K562 (cell line): ENCODE measurements around the gene MTRF1L. TPM values are rescaled to one million over a fixed set of nuclear protein-coding genes. Genes with fewer than 3 reads are reported as not detected.

Experiments
- ARID2 ChIP-seq: fragments of 450-650 bp; IDR thresholded peaks from 2 replicates; pipeline ENCODE4 v1.6.1; 2017; ENCODE audit warnings: antibody characterized with exemption, mild to moderate bottlenecking
- BCOR ChIP-seq: fragments of 450-650 bp; IDR thresholded peaks from 2 replicates; pipeline ENCODE4 v1.6.1; 2016
- BHLHE40 ChIP-seq: IDR thresholded peaks from 2 replicates; pipeline ENCODE4 v1.6.1; 2011; ENCODE audit warnings: low read length, improper control_type of control experiment
- C11orf30 ChIP-seq: fragments of 450-650 bp; IDR thresholded peaks from 2 replicates; pipeline ENCODE4 v1.6.1; 2016; ENCODE audit warnings: low read depth, mild to moderate bottlenecking
- CREBBP ChIP-seq: IDR thresholded peaks from one replicate; pipeline ENCODE4 v1.6.1; 2012; ENCODE audit warnings: low read depth, mild to moderate bottlenecking, control low read depth, inconsistent platforms, low read length
- CTCF ChIP-seq, 3 experiments: IDR thresholded peaks in 2 of 3; conservative IDR thresholded peaks in 1 of 3; 2 replicates each; pipeline ENCODE4 v1.5.1; 2011 to 2012; ENCODE audit warnings: low read length in 3 of 3, mild to moderate bottlenecking in 3 of 3, control low read depth in 2 of 3, improper control_type of control experiment in 1 of 3, inconsistent platforms in 1 of 3, low read depth in 1 of 3, mixed read lengths in 1 of 3, moderate library complexity in 1 of 3; ENCODE audit not compliant: insufficient read depth in 2 of 3
- CXXC5 ChIP-seq: fragments of 250-450 bp; sonication (Bioruptor Pico); IDR thresholded peaks from 2 replicates; pipeline ENCODE4 v1.8.0; 2022; ENCODE audit warnings: inconsistent platforms, mild to moderate bottlenecking, moderate library complexity
- E2F4 ChIP-seq: sonication (generic); formaldehyde crosslinking; IDR thresholded peaks from 2 replicates; pipeline ENCODE4 v1.8.0; 2022; ENCODE audit warnings: mild to moderate bottlenecking, low read depth, missing genetic modification reagents
- FOXJ2 ChIP-seq: fragments of 200-800 bp; sonication (Bioruptor generic); IDR thresholded peaks from 2 replicates; pipeline ENCODE4 v1.6.1; 2016; ENCODE audit warnings: missing genetic modification characterization, missing compliant biosample characterization
- FOXK1 ChIP-seq: sonication (generic); formaldehyde crosslinking; IDR thresholded peaks from 2 replicates; pipeline ENCODE4 v1.8.0; 2022; ENCODE audit warnings: missing genetic modification reagents, mild to moderate bottlenecking, borderline replicate concordance
- HDAC2 ChIP-seq: fragments of 450-650 bp; IDR thresholded peaks from 2 replicates; pipeline ENCODE4 v1.6.1; 2016; ENCODE audit warnings: mild to moderate bottlenecking
- MLX ChIP-seq, 2 experiments: fragments of 450-650 bp in 1 of 2; sonication (generic) in 1 of 2; formaldehyde crosslinking; conservative IDR thresholded peaks; 2 replicates each; pipeline versions ENCODE4 v1.4.0 to v1.8.1; 2020 to 2022; ENCODE audit warnings: mild to moderate bottlenecking in 1 of 2, missing genetic modification reagents in 1 of 2
- POLR2AphosphoS2 ChIP-seq: IDR thresholded peaks from 2 replicates; pipeline ENCODE4 v1.6.1; 2012; ENCODE audit warnings: low read length, improper control_type of control experiment
- RBM34 ChIP-seq: fragments of 200-400 bp; formaldehyde crosslinking; IDR thresholded peaks from 2 replicates; pipeline ENCODE4 v1.6.1; 2018; ENCODE audit warnings: low read length, borderline replicate concordance; ENCODE audit not compliant: insufficient read depth
- TBP ChIP-seq: optimal IDR thresholded peaks from 2 replicates; pipeline ENCODE3; 2011; ENCODE audit warnings: low read depth, low read length, improper control_type of control experiment
- TCF7L2 ChIP-seq: fragments of 150-350 bp; IDR thresholded peaks from 2 replicates; pipeline ENCODE4 v1.6.1; 2016; ENCODE audit warnings: low read depth, mild to moderate bottlenecking, low read length, moderate library complexity
- ZKSCAN1 ChIP-seq: fragments of 150-350 bp; IDR thresholded peaks from 2 replicates; pipeline ENCODE4 v1.6.1; 2016; ENCODE audit warnings: low read depth, low read length
- ZNF592 ChIP-seq: fragments of 450-650 bp; IDR thresholded peaks from 2 replicates; pipeline ENCODE4 v1.6.1; 2017; ENCODE audit warnings: antibody characterized with exemption, mild to moderate bottlenecking
- ZNF77 ChIP-seq: fragments of 250-450 bp; sonication (Bioruptor Pico); IDR thresholded peaks from 2 replicates; pipeline ENCODE4 v1.5.0; 2020
- polyA plus RNA-seq, 8 experiments: library from polyadenylated mRNA; depleted of rRNA in 4 of 8; stranded (reverse) in 5 of 8; unstranded in 3 of 8; fragments of >200 nt; fragmentation: Nextera tagmentation in 2 of 8; fragmentation: Illumina TruSeq in 1 of 8; extraction: Ambion mirVana in 2 of 8; extraction: Trizol in 1 of 8; gene quantifications; 2 replicates each; pipeline versions ENCODE4 v1.2.1 to v1.2.3, GENCODE V29; 2011 to 2014; ENCODE audit warnings: inconsistent platforms in 1 of 8, missing spikeins in 1 of 8
- total RNA-seq, 7 experiments: library from RNA; depleted of rRNA in 6 of 7; stranded (reverse); fragments of >200 nt in 6 of 7; fragmentation: Illumina TruSeq in 2 of 7; extraction: Trizol in 2 of 7; gene quantifications; 2 replicates each; pipeline versions ENCODE4 v1.2.1 to v1.2.3, GENCODE V29; 2011 to 2021; ENCODE audit warnings: low replicate concordance in 1 of 7

Gene MTRF1L
- total and polyA plus RNA-seq, 9 of the 15 experiments (the other 6 are each of a cell fraction or from before 2014, with no cell fraction given), result 10.7 to 34.0 (median 30.2) TPM

- TF ChIP-seq ZNF592 (no peak), FOXJ2 (tag) (no peak), BHLHE40 (no peak; the same call in 1 of the 2 replicates), POLR2AphosphoS2 (0 out of 2 replicates have a peak, but pooled peaks have one; percentile 51), C11orf30 (0 out of 2 replicates have a peak, but pooled peaks have one; percentile 33), RBM34 (no peak), BCOR (peak; percentile 54), ZNF77 (CRISPR knock-in tag) (no peak), CXXC5 (CRISPR knock-in tag) (peak; percentile 83), CTCF (IDR thresholded peaks at IDR 0.05 in 2 of 3, conservative IDR thresholded peaks at IDR 0.05 in 1 of 3; ENCODE audit: insufficient read depth in 2 of 3, low read depth in 1 of 3, low read length in 3 of 3) (0 out of 6 replicates have a peak, but pooled peaks of 1 of the 3 experiments have one; percentile 2), TCF7L2 (no peak; the same call in 1 of the 2 replicates), MLX (CRISPR knock-in tag; conservative IDR thresholded peaks at IDR 0.05) (no peak), ARID2 (0 out of 2 replicates have a peak, but pooled peaks have one; percentile 26), CREBBP (no peak), HDAC2 (peak; percentile 80), TBP (peak; percentile 95), E2F4 (peak; percentile 90), FOXK1 (CRISPR knock-in tag) (no peak), ZKSCAN1 (no peak)
Measured at GRCh38 chr6:153002613-153003365, at the start of gene MTRF1L (continued).
